ENCODE measurements around the gene EPS8L3.
"Not testable (repeated sequence)": the region's sequence is repeated elsewhere in the genome, so short reads cannot be mapped to it uniquely, and the experiment has no call there.

Gene EPS8L3

DNA sequence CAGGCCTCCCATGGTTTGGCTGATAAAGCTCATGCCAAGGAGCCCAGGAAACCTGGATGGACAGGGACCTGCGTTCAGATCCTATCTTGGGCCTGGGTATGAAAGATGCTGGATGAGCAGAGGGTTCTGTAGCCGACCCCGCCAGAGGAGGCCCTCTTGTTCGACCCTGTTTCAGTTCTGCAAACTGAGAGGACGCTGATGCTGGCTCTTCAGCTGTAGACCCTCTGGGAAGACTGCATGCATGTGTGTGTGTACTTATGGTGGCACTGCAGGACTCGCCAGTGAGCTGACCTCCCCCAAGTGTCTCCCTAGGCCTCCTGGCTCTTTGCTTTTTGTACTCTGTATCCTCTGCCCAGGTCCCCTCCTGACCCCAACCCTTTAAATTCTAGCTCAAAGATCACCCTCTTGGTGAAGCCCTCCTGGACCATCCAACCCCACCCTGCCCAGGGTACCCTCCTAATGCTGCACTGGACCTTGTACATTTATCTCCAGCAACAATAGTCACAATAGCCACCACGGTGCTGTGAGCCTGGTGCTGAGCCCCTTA lies 1.6 kb downstream of the EPS8L3 start:
- H3K9me3 Mint-ChIP-seq: no peaks in the 10 kb centered on the region
- peaks cover 2% of the 10 kb centered on the region for H3K36me3 Mint-ChIP-seq (ENCODE audit: insufficient read depth)
- no peak for DNase-seq
- ATAC-seq (replicated peaks): no peak
- H3K27ac Mint-ChIP-seq: no peak overlapping the region
- H3K27me3 Mint-ChIP-seq: peaks cover 4 to 7% of the 10 kb centered on the region in 2 donors
- H3K4me1 Mint-ChIP-seq (ENCODE audit: low read depth in 2 of 2): no peaks in the 10 kb centered on the region
- H3K4me3 Mint-ChIP-seq: no peak overlapping the region

- no peak overlapping the region for H3K4me3 Mint-ChIP-seq
- H3K36me3 Mint-ChIP-seq (ENCODE audit: insufficient read depth): peaks cover 2% of the 10 kb centered on the region
- no peak for ATAC-seq (replicated peaks)
- H3K27me3 Mint-ChIP-seq: peaks cover 4 to 7% of the 10 kb centered on the region in 2 donors
- no peak for DNase-seq
- H3K4me1 Mint-ChIP-seq (ENCODE audit: low read depth in 2 of 2): no peaks in the 10 kb centered on the region
- H3K27ac Mint-ChIP-seq: peak overlapping the region in 1 of 2 donors; percentile 45
- H3K9me3 Mint-ChIP-seq: no peaks in the 10 kb centered on the region
Observed at GRCh38 chr1:109761227-109762038, 2.3 kb downstream of the EPS8L3 start.

DNA sequence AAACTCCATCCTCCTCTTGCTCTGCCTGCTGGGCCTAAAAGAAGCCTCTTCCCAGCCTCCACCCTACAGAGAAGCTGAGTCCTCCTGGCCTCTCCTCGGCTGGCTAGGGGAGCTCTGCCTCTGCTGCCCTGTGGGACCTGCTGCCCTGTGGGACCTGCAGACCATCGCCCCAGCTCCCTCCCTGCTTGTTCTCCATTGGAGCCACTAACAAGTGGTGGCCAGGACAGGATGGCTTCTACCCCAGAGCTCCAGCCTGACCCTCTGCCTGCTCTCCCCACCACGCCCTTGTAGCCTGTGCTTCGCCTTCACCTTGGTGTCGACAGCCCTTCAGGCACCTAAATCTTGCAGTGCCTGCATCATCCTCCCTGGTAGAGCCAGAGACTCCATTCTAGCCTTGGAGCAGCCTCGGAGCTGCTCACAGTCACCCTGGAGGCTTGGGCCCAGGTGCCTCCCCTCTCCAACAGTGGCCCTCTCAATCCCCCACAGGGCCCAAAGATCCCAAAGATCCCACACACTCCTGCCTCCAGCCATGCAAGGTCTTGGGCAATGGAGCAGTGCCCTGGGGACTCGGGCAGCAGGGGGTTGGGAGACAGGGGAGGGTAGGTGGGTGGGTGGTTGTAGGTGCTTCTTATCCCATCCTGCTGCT lies 3.0 kb downstream of the EPS8L3 start:
- peaks cover 4 to 7% of the 10 kb centered on the region in 2 donors for H3K27me3 Mint-ChIP-seq
- no peak for ATAC-seq (replicated peaks)
- no peaks in the 10 kb centered on the region for H3K4me1 Mint-ChIP-seq (ENCODE audit: low read depth in 2 of 2)
- H3K36me3 Mint-ChIP-seq (ENCODE audit: insufficient read depth): peaks cover 2% of the 10 kb centered on the region
- H3K27ac Mint-ChIP-seq: peak overlapping the region; percentile 45 to 64
- H3K4me3 Mint-ChIP-seq: no peak overlapping the region
- no peak for DNase-seq
- no peaks in the 10 kb centered on the region for H3K9me3 Mint-ChIP-seq

DNA sequence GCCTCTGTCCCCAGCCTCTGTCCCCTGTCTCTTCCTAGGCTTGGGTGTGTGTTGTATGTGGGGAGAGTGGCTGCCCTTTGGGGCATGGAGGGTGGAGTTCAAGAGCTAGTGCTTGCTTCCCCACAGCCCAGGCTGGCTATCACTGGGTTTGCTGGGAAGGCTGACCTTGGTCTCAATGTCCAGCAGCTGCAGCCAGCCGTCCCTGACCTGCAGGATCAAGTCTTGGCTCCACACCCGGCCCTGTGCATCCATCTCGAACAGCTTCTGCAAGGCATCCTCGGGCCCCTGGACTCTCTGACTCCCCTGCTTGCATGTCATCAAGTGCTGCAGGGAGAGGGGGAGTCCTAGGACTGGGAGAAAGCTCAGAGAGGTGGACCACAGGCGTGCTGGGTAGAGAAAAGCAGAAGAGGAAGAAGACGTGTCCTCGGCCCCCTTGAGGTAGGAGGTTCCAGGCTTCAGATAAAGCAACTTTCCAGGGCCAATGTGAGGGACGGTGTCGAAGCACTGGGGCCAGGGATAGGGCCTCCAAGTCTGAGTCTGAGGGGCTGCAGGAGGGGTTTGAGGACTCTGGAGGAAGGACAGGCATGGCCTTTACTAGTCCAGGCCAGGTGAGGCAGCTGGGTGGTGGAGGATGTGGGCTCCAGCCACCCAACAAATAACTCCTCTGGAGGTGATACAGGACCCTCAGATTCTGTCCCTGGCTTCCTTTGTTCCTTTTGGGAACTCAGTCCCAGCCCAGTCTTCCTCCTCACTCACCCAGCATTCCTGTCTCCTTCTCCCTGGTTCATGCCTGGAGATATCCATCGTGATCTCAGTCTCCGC lies 4.0 kb downstream of the EPS8L3 start:
- Mint-ChIP-seq H3K36me3 (ENCODE audit: insufficient read depth) (peaks cover 2% of the 10 kb centered on the region), H3K4me3 (no peak overlapping the region), H3K27ac (peak overlapping the region in 1 of 2 donors; percentile 64), H3K4me1 (ENCODE audit: low read depth in 2 of 2) (no peaks in the 10 kb centered on the region), H3K27me3 (peaks cover 0 to 7% of the 10 kb centered on the region in 2 donors), H3K9me3 (no peaks in the 10 kb centered on the region)
- ATAC-seq (replicated peaks): no peak
- DNase-seq: no peak

DNA sequence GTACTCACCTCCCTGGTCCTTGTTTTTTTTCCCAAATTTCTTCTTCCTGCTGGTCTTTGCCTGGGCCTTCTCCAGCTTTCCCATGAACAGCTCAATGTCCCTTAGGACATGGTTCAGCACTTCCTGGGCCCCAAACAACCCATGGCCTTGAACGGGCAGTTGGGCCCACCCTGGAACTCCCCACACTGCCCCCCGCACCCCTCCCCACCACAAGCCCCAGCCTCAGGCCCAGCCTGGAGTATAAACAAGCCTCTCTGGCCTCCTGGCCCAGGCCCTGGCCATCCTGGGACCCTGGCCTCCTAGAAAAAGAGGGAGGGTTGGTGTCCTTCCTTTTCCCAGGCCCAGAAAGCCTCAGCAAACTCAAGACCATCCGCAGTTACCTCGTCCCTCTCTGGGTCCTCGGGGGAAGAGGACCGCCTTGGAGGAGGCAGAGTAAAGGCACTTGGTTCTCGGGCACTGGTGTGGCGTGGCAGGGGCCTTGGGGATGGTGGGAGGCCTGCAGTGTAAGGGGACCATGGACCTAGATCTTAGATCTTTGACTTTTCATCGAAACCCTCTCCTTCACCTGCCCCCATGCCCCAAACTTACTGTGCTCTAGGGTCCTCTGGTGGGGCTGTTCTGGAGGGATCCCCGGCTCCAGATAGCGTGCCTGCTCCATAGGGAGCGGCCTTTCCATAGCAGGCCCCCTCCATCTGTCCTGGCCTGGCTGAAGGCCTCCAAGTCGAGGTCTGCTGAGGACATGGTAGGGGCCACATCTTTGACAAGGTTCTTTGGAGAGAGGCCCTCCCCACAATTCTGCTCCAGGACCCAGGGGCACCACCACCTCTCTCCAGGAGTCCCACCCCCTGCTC lies 5.6 kb downstream of the EPS8L3 start:
- DNase-seq (no peak), ATAC-seq (replicated peaks) (no peak)
- H3K4me3 Mint-ChIP-seq: no peak overlapping the region
- H3K27ac Mint-ChIP-seq: no peak overlapping the region
- H3K4me1 Mint-ChIP-seq (ENCODE audit: low read depth in 2 of 2): no peaks in the 10 kb centered on the region
- peaks cover 2% of the 10 kb centered on the region for H3K36me3 Mint-ChIP-seq (ENCODE audit: insufficient read depth)
- H3K9me3 Mint-ChIP-seq: no peaks in the 10 kb centered on the region
- peaks cover under 1 to 2% of the 10 kb centered on the region in 2 donors for H3K27me3 Mint-ChIP-seq

DNA sequence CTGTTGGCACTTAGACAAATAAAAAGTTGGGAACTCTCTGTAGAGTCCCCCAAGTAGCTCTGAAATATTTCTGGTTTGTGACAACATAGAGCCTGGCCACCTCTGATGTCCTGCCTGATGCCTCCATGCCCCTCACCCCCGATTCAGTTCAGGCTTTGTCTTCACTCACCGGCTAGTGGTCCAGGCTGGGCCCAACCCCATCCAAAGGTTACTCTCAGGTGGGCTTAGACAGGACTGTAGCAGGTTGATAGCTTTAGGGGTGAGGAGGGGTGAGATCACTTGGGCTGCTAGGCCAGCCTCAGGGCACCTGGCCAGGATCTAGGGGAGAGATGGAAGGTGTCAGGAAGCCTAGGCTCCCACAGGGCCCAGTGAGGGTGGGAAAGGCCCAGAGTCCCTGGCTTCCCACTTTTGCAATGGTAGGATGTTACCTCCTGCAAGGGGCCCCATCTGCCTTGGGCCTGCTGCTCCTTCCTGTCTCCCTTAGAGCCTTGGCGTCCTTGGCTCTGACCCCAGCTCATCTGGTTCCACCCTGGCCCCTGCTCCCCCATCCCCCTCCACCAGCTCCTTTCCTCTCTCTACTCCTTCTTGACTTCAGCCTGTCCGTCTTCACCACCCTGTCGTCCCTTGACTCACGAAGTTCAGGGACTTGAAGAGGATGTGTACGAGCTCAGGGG lies 6.7 kb downstream of the EPS8L3 start:
- DNase-seq (no peak), ATAC-seq (replicated peaks) (no peak)
- H3K27me3 Mint-ChIP-seq: peaks cover 12 to 14% of the 10 kb centered on the region in 2 donors
- H3K36me3 Mint-ChIP-seq (ENCODE audit: insufficient read depth): peaks cover 2% of the 10 kb centered on the region
- H3K4me1 Mint-ChIP-seq (ENCODE audit: low read depth in 2 of 2): no peaks in the 10 kb centered on the region
- H3K27ac Mint-ChIP-seq: no peak overlapping the region
- no peak overlapping the region for H3K4me3 Mint-ChIP-seq
- no peaks in the 10 kb centered on the region for H3K9me3 Mint-ChIP-seq

DNA sequence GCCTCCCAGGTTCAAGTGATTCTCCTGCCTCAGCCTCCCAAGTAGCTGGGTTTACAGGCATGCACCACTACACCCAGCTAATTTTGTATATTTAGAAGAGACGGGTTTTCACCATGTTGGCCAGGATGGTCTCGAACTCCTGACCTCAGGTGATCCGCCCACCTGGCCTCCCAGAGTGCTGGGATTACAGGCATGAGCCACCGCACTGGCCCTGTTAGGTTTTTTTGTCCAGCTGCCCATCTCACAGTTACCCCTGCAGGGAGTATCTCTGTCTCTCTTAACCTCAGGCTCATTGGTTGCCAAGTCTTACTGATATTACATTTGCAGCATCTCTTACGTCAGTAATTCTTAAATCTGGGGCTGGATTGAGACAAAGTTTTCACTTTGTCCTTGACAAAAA lies 7.4 kb downstream of the EPS8L3 start:
- not testable (repeated sequence) for H3K4me1 Mint-ChIP-seq (ENCODE audit: low read depth in 2 of 2); ATAC-seq (replicated peaks); H3K36me3 Mint-ChIP-seq (ENCODE audit: insufficient read depth); H3K9me3 Mint-ChIP-seq; H3K4me3 Mint-ChIP-seq; H3K27ac Mint-ChIP-seq; DNase-seq
- H3K27me3 Mint-ChIP-seq: peaks cover 19 to 20% of the 10 kb centered on the region in 2 donors

DNA sequence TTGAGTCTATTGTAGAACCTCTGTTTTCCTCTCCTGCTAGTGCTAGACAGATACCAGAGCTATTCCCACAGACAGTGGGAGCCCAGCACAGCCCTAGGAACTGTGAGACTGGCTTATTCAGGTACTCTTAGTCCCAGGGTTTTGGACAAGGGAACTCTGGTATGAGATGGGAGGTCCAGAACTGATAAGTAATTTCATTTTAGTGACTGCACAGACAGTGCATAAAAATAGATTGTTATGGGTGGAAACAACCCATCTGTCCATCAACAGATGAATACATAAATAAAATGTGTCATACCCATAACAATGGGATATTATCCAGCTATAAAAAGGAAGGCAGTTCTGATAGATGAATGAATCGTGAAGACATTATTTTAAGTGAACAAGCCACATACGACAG lies 9.0 kb downstream of the EPS8L3 start:
- Mint-ChIP-seq H3K4me1 (ENCODE audit: low read depth in 2 of 2) (no peaks in the 10 kb centered on the region), H3K9me3 (no peaks in the 10 kb centered on the region), H3K36me3 (ENCODE audit: insufficient read depth) (peaks cover 2% of the 10 kb centered on the region), H3K4me3 (no peak overlapping the region), H3K27ac (no peak overlapping the region), H3K27me3 (peaks cover 29 to 36% of the 10 kb centered on the region in 2 donors)
- DNase-seq (no peak), ATAC-seq (replicated peaks) (no peak)

- H3K9me3 Mint-ChIP-seq: no peaks in the 10 kb centered on the region
Observed at GRCh38 chr1:109751531-109752260, 12.0 kb downstream of the EPS8L3 start.

GRCh38 chr1:109750920-109751319 lies 12.8 kb downstream of the EPS8L3 start:
- Mint-ChIP-seq H3K9me3 (no peaks in the 10 kb centered on the region), H3K27ac (no peak overlapping the region), H3K4me1 (ENCODE audit: low read depth in 2 of 2) (no peaks in the 10 kb centered on the region), H3K36me3 (ENCODE audit: insufficient read depth) (no peaks in the 10 kb centered on the region), H3K4me3 (no peak overlapping the region), H3K27me3 (peaks cover 51 to 69% of the 10 kb centered on the region in 2 donors)
- no peak for ATAC-seq (replicated peaks)
- no peak for DNase-seq

More at GRCh38 chr1:109751531-109752260, 12.0 kb downstream of the EPS8L3 start:
- Mint-ChIP-seq H3K27ac (no peak overlapping the region), H3K4me3 (no peak overlapping the region), H3K4me1 (ENCODE audit: low read depth in 2 of 2) (no peaks in the 10 kb centered on the region), H3K27me3 (peaks cover 51 to 67% of the 10 kb centered on the region in 2 donors), H3K36me3 (ENCODE audit: insufficient read depth) (no peaks in the 10 kb centered on the region)
- ATAC-seq (replicated peaks): no peak
- no peak for DNase-seq

- Mint-ChIP-seq H3K27me3 (peaks cover 56 to 70% of the 10 kb centered on the region in 2 donors), H3K4me1 (ENCODE audit: low read depth in 2 of 2) (no peaks in the 10 kb centered on the region), H3K4me3 (no peak overlapping the region), H3K9me3 (no peaks in the 10 kb centered on the region), H3K36me3 (ENCODE audit: insufficient read depth) (no peaks in the 10 kb centered on the region), H3K27ac (no peak overlapping the region)
- DNase-seq (no peak), ATAC-seq (replicated peaks) (no peak)
Observed at GRCh38 chr1:109750241-109750882, 13.4 kb downstream of the EPS8L3 start.

Measured in effector memory CD8-positive, alpha-beta T cell (primary cell).